ENCODE results near the gene EIF4E2.
A peak's percentile ranks its signal among the peaks of the same experiment; 100 is the strongest.

EIF4E2 gene

DNA sequence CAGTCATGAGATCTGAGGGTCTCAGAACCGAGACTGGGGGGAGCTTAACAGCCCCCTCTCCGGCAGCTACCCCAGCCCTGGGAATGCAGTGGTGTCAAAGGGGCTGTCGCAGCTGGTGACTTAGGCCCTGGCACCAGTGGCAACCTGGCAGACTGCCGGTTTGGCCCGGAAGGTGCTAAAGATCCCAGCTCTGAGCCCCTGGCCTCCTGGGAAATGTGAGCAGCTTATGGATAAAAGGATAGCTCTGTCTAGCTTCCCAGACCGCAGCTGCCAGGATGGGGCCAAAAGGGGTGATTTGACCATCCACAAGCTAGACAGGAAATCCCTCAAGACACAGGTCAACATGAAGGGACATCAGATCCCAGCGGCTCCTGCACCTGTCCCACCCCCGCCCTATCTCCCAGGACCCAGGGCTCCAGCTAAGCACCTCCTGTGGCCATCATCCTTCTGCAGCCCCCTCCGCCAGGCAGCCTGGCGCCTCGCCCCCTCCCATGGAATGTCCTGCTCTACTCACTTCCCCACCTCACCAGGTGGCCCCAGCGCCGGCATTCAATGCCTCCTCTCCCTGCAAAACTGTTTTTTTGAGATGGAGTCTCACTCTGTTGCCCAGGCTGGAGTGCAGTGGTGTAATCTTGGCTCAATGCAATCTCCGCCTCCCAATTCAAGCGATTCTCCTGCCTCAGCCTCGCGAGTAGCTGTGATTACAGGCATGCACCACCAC is 49.7 kb downstream of the EIF4E2 start:
- no peak for DNase-seq (ENCODE audit: low spot score)

GRCh38 chr2:232603283-232603682 is 52.8 kb downstream of the EIF4E2 start:
- no peak for DNase-seq (ENCODE audit: low spot score)

GRCh38 chr2:232604535-232604934 is 54.0 kb downstream of the EIF4E2 start:
- DNase-seq (ENCODE audit: low spot score), result no peak

GRCh38 chr2:232607011-232607410 is 56.5 kb downstream of the EIF4E2 start:
- DNase-seq (ENCODE audit: low spot score), result no peak

- DNase-seq (ENCODE audit: low spot score), result no peak
Observed at GRCh38 chr2:232609607-232610006, 59.1 kb downstream of the EIF4E2 start.

DNA sequence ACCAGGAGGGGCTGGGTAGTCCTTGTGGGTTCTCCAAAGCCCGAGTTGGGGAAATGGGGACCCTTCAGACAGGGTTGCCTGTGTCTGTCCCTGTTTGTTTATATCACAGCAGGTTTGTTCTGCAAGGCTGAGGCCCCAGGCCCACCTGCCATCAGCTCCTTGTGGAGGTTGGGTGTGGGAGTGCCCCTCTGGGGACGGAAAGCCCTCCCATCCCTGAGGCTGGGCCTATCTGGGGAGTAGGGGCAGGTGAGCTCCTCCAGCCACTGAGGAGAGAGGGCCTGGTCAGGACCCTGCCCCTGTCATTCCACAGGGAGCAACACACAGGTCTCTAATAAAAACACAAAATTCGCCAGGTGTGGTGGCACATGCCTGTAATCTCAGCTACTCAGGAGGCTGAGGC is 59.6 kb downstream of the EIF4E2 start:
- no peak for DNase-seq (ENCODE audit: low spot score)

- DNase-seq (ENCODE audit: low spot score), result no peak
Observed at GRCh38 chr2:232611061-232611460, 60.6 kb downstream of the EIF4E2 start.

- DNase-seq (ENCODE audit: low spot score), result peak; percentile 54
Observed at GRCh38 chr2:232611559-232612218, 61.2 kb downstream of the EIF4E2 start.

- DNase-seq (ENCODE audit: low spot score), result no peak
Observed at GRCh38 chr2:232613538-232614134, 63.1 kb downstream of the EIF4E2 start.

- no peak for DNase-seq (ENCODE audit: low spot score)
Observed at GRCh38 chr2:232615339-232615738, 64.8 kb downstream of the EIF4E2 start.

Data from AG08396 (cell line).